VCaP (cell line): ENCODE data around the gene PDCD6IP.

Experiments used
- H3K27ac ChIP-seq: fragments of 450-650 bp; 2 replicates; pipeline ENCODE4 v1.5.1; 2017
- TF ChIP-seq, protein P1 (sequence below): fragments of 450-650 bp; conservative IDR thresholded peaks from 2 replicates; pipeline ENCODE4 v1.5.1; 2017; ENCODE audit warnings: mild to moderate bottlenecking, moderate library complexity

The PDCD6IP gene

DNA sequence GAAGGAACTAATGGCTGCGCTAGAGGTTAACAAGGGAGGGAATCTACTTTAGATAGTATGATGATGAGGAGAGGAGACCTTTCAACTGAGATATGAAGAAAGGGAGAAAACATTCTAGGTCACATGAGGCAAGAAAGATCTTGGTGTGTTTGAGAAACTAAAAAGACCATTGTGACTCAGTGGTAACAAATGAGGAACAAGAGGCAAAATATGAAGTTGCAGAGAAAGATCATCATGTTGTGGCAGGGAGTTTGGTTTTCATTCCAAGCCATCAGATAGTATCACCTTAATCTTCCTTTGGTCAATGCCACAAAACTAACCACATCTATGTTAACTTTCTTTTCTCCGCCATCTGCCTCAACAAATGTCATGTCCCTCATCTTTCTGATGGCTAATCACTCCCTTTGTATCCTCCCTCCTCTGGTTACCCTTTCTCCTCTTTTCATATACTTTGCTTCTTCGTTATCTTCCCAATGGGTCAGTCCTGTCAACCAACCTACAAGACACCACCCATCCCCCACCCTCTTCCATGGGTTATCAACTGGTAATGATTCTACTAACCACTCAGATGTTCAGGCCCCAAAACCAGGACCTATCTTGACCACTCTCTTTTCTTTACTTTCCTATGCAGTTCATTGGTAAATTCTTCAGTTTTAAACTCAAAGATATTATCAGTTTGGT is 2.4 kb upstream of the PDCD6IP start:
- TF ChIP-seq, protein P1, sequence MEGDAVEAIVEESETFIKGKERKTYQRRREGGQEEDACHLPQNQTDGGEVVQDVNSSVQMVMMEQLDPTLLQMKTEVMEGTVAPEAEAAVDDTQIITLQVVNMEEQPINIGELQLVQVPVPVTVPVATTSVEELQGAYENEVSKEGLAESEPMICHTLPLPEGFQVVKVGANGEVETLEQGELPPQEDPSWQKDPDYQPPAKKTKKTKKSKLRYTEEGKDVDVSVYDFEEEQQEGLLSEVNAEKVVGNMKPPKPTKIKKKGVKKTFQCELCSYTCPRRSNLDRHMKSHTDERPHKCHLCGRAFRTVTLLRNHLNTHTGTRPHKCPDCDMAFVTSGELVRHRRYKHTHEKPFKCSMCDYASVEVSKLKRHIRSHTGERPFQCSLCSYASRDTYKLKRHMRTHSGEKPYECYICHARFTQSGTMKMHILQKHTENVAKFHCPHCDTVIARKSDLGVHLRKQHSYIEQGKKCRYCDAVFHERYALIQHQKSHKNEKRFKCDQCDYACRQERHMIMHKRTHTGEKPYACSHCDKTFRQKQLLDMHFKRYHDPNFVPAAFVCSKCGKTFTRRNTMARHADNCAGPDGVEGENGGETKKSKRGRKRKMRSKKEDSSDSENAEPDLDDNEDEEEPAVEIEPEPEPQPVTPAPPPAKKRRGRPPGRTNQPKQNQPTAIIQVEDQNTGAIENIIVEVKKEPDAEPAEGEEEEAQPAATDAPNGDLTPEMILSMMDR, result no peak
- no peak overlapping the region for H3K27ac ChIP-seq

DNA sequence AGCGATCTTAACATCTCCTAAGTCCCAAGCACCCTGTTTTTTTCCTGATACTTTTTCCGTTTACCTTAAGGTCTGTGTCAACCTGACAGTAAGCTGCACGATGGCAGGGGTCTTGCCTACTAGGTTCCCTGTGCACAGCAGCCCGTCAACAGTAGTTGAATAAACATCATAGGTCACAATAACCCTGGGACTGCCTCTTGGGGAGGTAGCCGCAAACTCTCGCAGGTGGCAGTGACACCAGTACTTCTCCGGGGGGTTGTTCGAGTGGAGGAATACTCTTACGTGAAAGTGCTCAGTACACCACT is 365 bp upstream of the PDCD6IP start:
- TF ChIP-seq, protein P1, result no peak
- peak overlapping the region; percentile 94 for H3K27ac ChIP-seq

DNA sequence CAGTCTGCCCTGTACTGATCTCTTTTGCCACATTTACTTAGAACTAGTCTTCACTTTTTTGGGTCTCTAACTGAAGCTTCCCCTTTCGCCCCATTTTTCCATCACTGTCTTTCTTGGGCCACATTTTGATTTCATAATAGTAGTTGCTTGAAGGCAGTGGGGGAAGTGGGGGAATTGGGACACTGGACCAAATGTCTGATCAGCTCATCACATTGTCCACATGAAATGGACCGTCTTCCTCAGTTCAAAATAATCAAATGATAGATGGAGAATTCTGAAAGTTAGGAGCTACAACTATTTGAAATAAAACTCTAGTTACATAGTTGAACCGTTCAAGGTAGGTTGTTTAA is 747 bp downstream of the PDCD6IP start:
- peak overlapping the region; percentile 94 for H3K27ac ChIP-seq
- TF ChIP-seq, protein P1, result no peak

DNA sequence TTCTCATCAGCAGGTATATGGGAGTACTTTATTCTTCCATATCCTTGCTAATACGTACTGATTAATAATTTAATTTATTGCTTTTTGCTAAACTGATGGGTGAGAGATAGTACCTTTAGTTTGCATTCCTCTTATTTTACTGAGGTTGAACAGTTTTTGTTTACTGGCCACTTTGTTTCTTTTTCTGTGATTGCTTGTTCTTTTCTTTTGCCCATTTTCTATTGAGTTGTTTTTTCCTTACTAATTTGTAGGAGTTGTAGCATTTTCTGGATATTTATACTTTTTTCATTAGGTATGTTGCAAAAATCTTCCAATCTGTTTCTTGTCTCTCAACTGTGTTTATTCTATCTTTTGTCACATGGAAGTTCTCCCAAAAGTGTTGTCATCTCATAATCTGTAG is 4.8 kb downstream of the PDCD6IP start:
- TF ChIP-seq, protein P1, result no peak
- peak overlapping the region; percentile 28; the same call in 1 of the 2 replicates for H3K27ac ChIP-seq

DNA sequence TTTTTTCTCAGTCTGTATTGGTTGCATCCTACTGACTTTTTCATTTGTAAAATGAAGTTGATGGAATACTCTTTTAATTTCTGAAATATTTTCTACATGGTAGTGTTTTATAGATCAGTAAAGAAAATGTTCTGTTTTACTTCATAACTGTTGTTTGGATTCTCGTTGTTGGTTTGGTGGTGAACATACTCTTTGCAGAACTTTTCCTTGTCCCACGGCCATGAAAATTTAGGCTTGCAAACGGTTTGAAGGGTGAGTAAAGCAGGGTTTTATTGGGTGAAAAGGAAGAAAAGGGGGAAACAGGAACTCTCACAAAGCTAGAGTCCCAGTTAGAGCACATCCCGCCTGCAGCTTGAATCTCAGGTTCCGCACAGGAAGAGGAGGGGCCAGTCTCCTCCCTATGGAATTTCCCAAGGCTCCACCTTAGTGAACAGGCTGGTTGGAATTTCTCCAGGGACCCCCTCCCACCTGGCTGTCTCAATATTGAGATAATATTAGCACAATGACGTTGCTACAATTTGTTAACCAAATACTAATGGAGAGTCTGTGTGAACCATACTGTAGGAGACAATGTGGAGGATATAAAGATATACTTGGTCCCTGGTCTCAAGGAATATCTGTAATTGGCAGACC is 5.6 kb downstream of the PDCD6IP start:
- TF ChIP-seq, protein P1, result no peak
- 0 out of 2 replicates have a peak overlapping the region, but pooled peaks have one; percentile 28 for H3K27ac ChIP-seq

- peak overlapping the region; percentile 33 for H3K27ac ChIP-seq
- TF ChIP-seq, protein P1, result no peak
Observed at GRCh38 chr3:33807191-33807590, 8.8 kb downstream of the PDCD6IP start.

GRCh38 chr3:33808559-33808958 is 10.1 kb downstream of the PDCD6IP start:
- TF ChIP-seq, protein P1, result no peak
- H3K27ac ChIP-seq, result no peak overlapping the region
